HEK293T (cell line): ENCODE results near the gene NR2E1.

Experiments used
- ARNT ChIP-seq: fragments of 450-650 bp; IDR thresholded peaks from 2 replicates; pipeline ENCODE4 v1.6.1; 2017; ENCODE audit warnings: mild to moderate bottlenecking
- BHLHE40 ChIP-seq: fragments of 450-650 bp; IDR thresholded peaks from 2 replicates; pipeline ENCODE4 v1.6.1; 2016; ENCODE audit warnings: mild to moderate bottlenecking, moderate library complexity, borderline replicate concordance
- ELF4 ChIP-seq: fragments of 450-650 bp; IDR thresholded peaks from 2 replicates; pipeline ENCODE4 v1.6.1; 2017; ENCODE audit warnings: antibody characterized with exemption
- FOXA1 ChIP-seq: fragments of 450-650 bp; IDR thresholded peaks from 2 replicates; pipeline ENCODE4 v1.6.1; 2016; ENCODE audit warnings: mild to moderate bottlenecking
- FOXK2 ChIP-seq: fragments of 450-650 bp; IDR thresholded peaks from 2 replicates; pipeline ENCODE4 v1.6.1; 2016; ENCODE audit warnings: mild to moderate bottlenecking
- FOXM1 ChIP-seq: fragments of 450-650 bp; IDR thresholded peaks from 2 replicates; pipeline ENCODE4 v1.6.1; 2017; ENCODE audit warnings: mild to moderate bottlenecking, borderline replicate concordance
- L3MBTL2 ChIP-seq: fragments of 450-650 bp; conservative IDR thresholded peaks from 2 replicates; pipeline ENCODE4 v1.6.1; 2016; ENCODE audit warnings: mild to moderate bottlenecking
- LEF1 ChIP-seq: fragments of 450-650 bp; IDR thresholded peaks from 2 replicates; pipeline ENCODE4 v1.6.1; 2017; ENCODE audit warnings: mild to moderate bottlenecking, borderline replicate concordance
- NFRKB ChIP-seq: fragments of 450-650 bp; IDR thresholded peaks from 2 replicates; pipeline ENCODE4 v1.6.1; 2016; ENCODE audit warnings: mild to moderate bottlenecking, moderate library complexity
- SP1 ChIP-seq: fragments of 450-650 bp; IDR thresholded peaks from 2 replicates; pipeline ENCODE4 v1.6.1; 2017
- SUZ12 ChIP-seq: fragments of 450-650 bp; IDR thresholded peaks from 2 replicates; pipeline ENCODE4 v1.6.1; 2016; ENCODE audit warnings: mild to moderate bottlenecking
- TARDBP ChIP-seq: fragments of 450-650 bp; IDR thresholded peaks from 2 replicates; pipeline ENCODE4 v1.6.1; 2016
- ZNF384 ChIP-seq: fragments of 450-650 bp; IDR thresholded peaks from 2 replicates; pipeline ENCODE4 v1.6.1; 2016
- TF ChIP-seq, protein P1 (sequence below): fragments of 450-650 bp; IDR thresholded peaks from 2 replicates; pipeline ENCODE4 v1.6.1; 2016

DNA sequence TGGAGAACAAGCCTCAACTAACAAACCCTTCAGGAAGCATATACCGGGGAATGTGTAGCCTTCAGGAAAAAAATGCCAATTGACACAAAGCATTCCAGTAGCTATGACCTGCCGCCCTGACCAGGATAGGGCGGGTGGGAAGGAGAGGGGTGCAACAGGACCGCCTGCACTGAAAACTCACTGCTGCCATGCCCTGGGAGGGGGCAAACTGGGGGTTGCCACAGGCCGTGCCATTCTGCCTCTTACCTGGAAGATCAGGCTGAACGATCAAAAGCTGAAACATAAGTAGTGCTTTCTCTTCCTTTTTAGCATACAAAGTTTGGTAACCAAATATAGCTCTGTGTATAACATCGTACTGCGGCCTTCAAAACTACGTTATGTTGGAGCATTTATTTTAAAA is 21.7 kb downstream of the NR2E1 start:
- TF ChIP-seq FOXM1: no peak
- no peak for TF ChIP-seq BHLHE40
- no peak for TF ChIP-seq FOXA1
- TF ChIP-seq ELF4: no peak
- TF ChIP-seq NFRKB: no peak
- no peak for TF ChIP-seq SUZ12
- TF ChIP-seq, protein P1, sequence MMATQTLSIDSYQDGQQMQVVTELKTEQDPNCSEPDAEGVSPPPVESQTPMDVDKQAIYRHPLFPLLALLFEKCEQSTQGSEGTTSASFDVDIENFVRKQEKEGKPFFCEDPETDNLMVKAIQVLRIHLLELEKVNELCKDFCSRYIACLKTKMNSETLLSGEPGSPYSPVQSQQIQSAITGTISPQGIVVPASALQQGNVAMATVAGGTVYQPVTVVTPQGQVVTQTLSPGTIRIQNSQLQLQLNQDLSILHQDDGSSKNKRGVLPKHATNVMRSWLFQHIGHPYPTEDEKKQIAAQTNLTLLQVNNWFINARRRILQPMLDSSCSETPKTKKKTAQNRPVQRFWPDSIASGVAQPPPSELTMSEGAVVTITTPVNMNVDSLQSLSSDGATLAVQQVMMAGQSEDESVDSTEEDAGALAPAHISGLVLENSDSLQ: no peak
- no peak for TF ChIP-seq SP1
- no peak for TF ChIP-seq LEF1
- TF ChIP-seq FOXK2: no peak
- no peak for TF ChIP-seq TARDBP
- TF ChIP-seq L3MBTL2: no peak
- no peak for TF ChIP-seq ZNF384
- no peak for TF ChIP-seq ARNT
